ENCODE measurements around the gene HSFX3. TPM values are rescaled to one million over a fixed set of nuclear protein-coding genes. Genes with fewer than 3 reads are reported as not detected.

HSFX3 gene
- total RNA-seq, 1 experiment from 2014 or later: not detected

DNA sequence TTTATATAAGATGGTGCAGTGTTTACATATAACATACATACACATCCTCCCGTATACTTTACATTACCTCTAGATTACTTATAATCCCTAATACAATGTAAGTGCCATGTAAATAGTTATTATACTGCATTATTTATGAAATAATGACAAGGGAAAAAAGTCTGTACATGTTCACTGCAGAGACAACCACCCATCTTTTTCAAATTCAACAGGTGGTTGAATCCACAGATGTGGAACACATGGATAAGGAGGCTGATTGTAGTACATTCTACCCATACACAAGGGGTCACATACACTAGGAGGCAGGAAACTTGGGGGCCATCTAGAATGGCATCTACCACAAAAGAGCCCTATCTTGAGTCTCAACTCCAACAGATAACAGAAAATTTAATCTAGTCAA, 41.3 kb downstream of the HSFX3 start:
- H3K4me3 Mint-ChIP-seq: no peak overlapping the region
- H3K4me1 Mint-ChIP-seq: peaks cover 22 to 27% of the 10 kb centered on the region in 2 experiments
- Histone ChIP-seq H2BK15ac (ENCODE audit: low read depth, low read length) (no peak overlapping the region), H2BK20ac (ENCODE audit: low read depth, low read length, poor library complexity, severe bottlenecking) (no peak overlapping the region), H3K9me3 (ENCODE audit: control insufficient read depth, low read depth, low read length) (peaks cover 47% of the 10 kb centered on the region), H2BK12ac (ENCODE audit: insufficient read length, low read depth, low read length) (no peak overlapping the region), H3K9ac (ENCODE audit: extremely low read depth, insufficient read length, low read length) (no peak overlapping the region), H2AK5ac (ENCODE audit: insufficient read length, low read length) (no peak overlapping the region), H3T11ph (ENCODE audit: low read length) (no peak overlapping the region), H3K23me2 (ENCODE audit: insufficient read length, low read depth, low read length, poor library complexity, severe bottlenecking) (peaks cover 2% of the 10 kb centered on the region), H3K18ac (ENCODE audit: insufficient read length, low read depth, low read length) (no peak overlapping the region), H3K79me2 (ENCODE audit: insufficient read depth, low read length) (no peaks in the 10 kb centered on the region), H3K79me1 (ENCODE audit: insufficient read depth, low read depth, low read length, poor library complexity, severe bottlenecking) (no peaks in the 10 kb centered on the region), H4K8ac (replicated peaks; ENCODE audit: insufficient read length, low read depth, low read length) (no peak overlapping the region), H4K20me1 (ENCODE audit: control insufficient read depth, insufficient read depth, insufficient read length) (no peaks in the 10 kb centered on the region), H3K4me2 (ENCODE audit: insufficient read depth, insufficient read length, low read length) (no peak overlapping the region), H3K4me1 (ENCODE audit: insufficient read depth, low read length) (no peaks in the 10 kb centered on the region; the same call in 1 of the 2 replicates), H4K91ac (ENCODE audit: insufficient read length, low read depth, low read length) (no peak overlapping the region), H3K27ac (ENCODE audit: insufficient read length, low read depth, low read length) (no peak overlapping the region), H2BK5ac (ENCODE audit: insufficient read length, low read length) (no peak overlapping the region), H3K27me3 (ENCODE audit: insufficient read depth, low read length) (no peaks in the 10 kb centered on the region), H2BK120ac (ENCODE audit: low read depth, low read length, poor library complexity, severe bottlenecking) (no peak overlapping the region), H3K4ac (ENCODE audit: low read depth, low read length) (no peak overlapping the region), H3K14ac (ENCODE audit: insufficient read depth, low read length) (no peak overlapping the region), H2AFZ (ENCODE audit: low read length) (no peak overlapping the region), H4K5ac (ENCODE audit: insufficient read length, low read depth, low read length) (no peak overlapping the region), H3K56ac (ENCODE audit: insufficient read length, low read depth, low read length) (no peak overlapping the region), H3K23ac (ENCODE audit: insufficient read length, low read depth, low read length) (no peak overlapping the region)
- H3K27me3 Mint-ChIP-seq (ENCODE audit: low read depth): peaks cover 6% of the 10 kb centered on the region
- H3K36me3 Mint-ChIP-seq (ENCODE audit: insufficient read depth in 1 of 3, low read depth in 3 of 3): no peaks in the 10 kb centered on the region; a peak in 1 of 7 replicates
- H3K27ac Mint-ChIP-seq: no peak overlapping the region
- H3K9me3 Mint-ChIP-seq: peaks cover 61 to 64% of the 10 kb centered on the region in 2 experiments
- TF ChIP-seq, protein P1, sequence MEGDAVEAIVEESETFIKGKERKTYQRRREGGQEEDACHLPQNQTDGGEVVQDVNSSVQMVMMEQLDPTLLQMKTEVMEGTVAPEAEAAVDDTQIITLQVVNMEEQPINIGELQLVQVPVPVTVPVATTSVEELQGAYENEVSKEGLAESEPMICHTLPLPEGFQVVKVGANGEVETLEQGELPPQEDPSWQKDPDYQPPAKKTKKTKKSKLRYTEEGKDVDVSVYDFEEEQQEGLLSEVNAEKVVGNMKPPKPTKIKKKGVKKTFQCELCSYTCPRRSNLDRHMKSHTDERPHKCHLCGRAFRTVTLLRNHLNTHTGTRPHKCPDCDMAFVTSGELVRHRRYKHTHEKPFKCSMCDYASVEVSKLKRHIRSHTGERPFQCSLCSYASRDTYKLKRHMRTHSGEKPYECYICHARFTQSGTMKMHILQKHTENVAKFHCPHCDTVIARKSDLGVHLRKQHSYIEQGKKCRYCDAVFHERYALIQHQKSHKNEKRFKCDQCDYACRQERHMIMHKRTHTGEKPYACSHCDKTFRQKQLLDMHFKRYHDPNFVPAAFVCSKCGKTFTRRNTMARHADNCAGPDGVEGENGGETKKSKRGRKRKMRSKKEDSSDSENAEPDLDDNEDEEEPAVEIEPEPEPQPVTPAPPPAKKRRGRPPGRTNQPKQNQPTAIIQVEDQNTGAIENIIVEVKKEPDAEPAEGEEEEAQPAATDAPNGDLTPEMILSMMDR (conservative IDR thresholded peaks at IDR 0.05): no peak
- no peak for DNase-seq
- WGBS (ENCODE audit: extremely low coverage, insufficient read length, low lambda C conversion rate): no CpG with 5 or more reads among the region's 1 CpG

All from H9 (cell line).